Mesothelial cell of epicardium (in vitro differentiated cells): ENCODE results near the gene DNMT3B. TPM values are rescaled to one million over a fixed set of nuclear protein-coding genes. Genes with fewer than 3 reads are reported as not detected.

Experiments
- DNase-seq, 2 experiments: peaks; one replicate each; pipeline ENCODE4 v3.0.0; 2021; ENCODE audit warnings: low spot score in 2 of 2; ENCODE audit not compliant: unreplicated experiment in 2 of 2
- H3K27ac Mint-ChIP-seq: 2 replicates; pipeline ENCODE4 v1.8.0; 2021; ENCODE audit warnings: mixed read lengths
- H3K27me3 Mint-ChIP-seq: 2 replicates; pipeline ENCODE4 v1.8.0; 2021; ENCODE audit warnings: low read depth, mixed read lengths
- H3K36me3 Mint-ChIP-seq: 2 replicates; pipeline ENCODE4 v1.8.0; 2021; ENCODE audit warnings: mixed read lengths
- H3K4me1 Mint-ChIP-seq: 2 replicates; pipeline ENCODE4 v1.8.0; 2021; ENCODE audit warnings: mixed read lengths
- H3K4me3 Mint-ChIP-seq: 2 replicates; pipeline ENCODE4 v1.8.0; 2021; ENCODE audit warnings: mild to moderate bottlenecking, moderate library complexity, mixed read lengths
- H3K9me3 Mint-ChIP-seq: 2 replicates; pipeline ENCODE4 v1.8.0; 2021; ENCODE audit warnings: mixed read lengths
- total RNA-seq: library from RNA; stranded (reverse); gene quantifications from 3 replicates; pipeline ENCODE4 v1.2.1, GENCODE V29; 2021
- TF ChIP-seq, protein P1 (sequence below): fragments of 200-600 bp; sonication (generic); IDR thresholded peaks from one replicate; pipeline ENCODE4 v1.5.0; 2021; ENCODE audit warnings: antibody characterized with exemption; ENCODE audit not compliant: unreplicated experiment

Gene DNMT3B
- total RNA-seq, 1 donor from 2014 or later: 8.5 TPM

DNA sequence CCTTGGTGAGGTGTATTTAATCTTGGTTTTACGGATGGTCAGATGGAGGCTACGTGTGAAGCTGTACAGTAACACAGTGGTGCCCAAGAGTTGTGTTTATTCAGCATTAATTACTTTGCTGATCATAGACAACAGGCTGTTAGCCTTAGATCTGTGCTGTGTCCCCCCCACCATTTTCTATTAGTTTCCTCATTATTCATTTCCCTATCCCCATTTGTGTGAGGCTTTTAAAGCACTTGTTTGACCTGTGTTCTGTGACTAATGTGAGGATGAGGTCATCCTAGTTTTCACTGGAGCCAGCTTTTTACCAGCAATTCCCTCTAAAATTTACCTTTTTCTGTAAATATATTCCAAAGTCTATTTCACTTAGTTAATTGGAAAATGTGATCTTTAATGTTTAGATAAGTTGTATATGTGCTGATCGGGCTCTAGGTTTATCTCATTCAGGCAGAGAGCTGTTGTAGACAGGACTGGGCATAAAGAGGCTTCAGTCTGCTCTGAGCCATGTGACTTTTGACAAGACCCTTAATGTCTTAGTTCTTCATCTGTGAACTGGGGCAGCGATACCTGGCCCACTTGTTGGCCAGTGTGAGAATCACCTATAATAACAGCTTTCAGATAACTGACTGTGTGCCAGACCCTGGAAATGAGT is 66.0 kb downstream of the DNMT3B start:
- no peak for DNase-seq
- Mint-ChIP-seq H3K9me3 (no peaks in the 10 kb centered on the region), H3K4me3 (no peak overlapping the region), H3K4me1 (peaks cover 20% of the 10 kb centered on the region), H3K27me3 (no peaks in the 10 kb centered on the region), H3K36me3 (peaks cover 34% of the 10 kb centered on the region), H3K27ac (no peak overlapping the region)
- TF ChIP-seq, protein P1, sequence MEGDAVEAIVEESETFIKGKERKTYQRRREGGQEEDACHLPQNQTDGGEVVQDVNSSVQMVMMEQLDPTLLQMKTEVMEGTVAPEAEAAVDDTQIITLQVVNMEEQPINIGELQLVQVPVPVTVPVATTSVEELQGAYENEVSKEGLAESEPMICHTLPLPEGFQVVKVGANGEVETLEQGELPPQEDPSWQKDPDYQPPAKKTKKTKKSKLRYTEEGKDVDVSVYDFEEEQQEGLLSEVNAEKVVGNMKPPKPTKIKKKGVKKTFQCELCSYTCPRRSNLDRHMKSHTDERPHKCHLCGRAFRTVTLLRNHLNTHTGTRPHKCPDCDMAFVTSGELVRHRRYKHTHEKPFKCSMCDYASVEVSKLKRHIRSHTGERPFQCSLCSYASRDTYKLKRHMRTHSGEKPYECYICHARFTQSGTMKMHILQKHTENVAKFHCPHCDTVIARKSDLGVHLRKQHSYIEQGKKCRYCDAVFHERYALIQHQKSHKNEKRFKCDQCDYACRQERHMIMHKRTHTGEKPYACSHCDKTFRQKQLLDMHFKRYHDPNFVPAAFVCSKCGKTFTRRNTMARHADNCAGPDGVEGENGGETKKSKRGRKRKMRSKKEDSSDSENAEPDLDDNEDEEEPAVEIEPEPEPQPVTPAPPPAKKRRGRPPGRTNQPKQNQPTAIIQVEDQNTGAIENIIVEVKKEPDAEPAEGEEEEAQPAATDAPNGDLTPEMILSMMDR: no peak

- TF ChIP-seq, protein P1: no peak
- Mint-ChIP-seq H3K27ac (peak overlapping the region; percentile 83), H3K27me3 (no peaks in the 10 kb centered on the region), H3K36me3 (peaks cover 34% of the 10 kb centered on the region), H3K9me3 (no peaks in the 10 kb centered on the region), H3K4me3 (no peak overlapping the region), H3K4me1 (peaks cover 11% of the 10 kb centered on the region)
- no peak for DNase-seq
Measured at GRCh38 chr20:32829311-32830005, 67.3 kb downstream of the DNMT3B start.

DNA sequence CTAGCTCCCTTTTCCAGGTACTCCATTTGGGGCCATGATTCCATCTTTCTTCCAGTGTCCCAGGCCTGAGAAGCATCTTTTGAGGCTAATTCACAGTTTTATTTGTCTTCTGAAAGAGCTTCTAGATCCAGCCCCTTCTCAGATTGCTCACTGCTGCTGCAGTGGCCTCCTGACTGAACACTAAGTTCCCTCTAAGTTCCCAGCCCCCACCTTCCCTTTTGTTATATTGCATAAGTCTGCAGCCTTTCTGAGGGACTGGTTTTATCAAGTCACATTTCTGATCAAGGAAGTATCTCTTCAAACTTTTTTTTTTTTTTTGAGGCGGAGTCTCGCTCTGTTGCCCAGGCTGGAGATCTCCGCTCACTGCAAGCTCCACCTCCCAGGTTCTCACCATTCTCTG is 68.3 kb downstream of the DNMT3B start:
- TF ChIP-seq, protein P1: no peak
- Mint-ChIP-seq H3K27ac (no peak overlapping the region), H3K9me3 (no peaks in the 10 kb centered on the region), H3K27me3 (no peaks in the 10 kb centered on the region), H3K4me3 (no peak overlapping the region), H3K36me3 (peaks cover 37% of the 10 kb centered on the region), H3K4me1 (peaks cover 11% of the 10 kb centered on the region)
- DNase-seq: no peak

DNA sequence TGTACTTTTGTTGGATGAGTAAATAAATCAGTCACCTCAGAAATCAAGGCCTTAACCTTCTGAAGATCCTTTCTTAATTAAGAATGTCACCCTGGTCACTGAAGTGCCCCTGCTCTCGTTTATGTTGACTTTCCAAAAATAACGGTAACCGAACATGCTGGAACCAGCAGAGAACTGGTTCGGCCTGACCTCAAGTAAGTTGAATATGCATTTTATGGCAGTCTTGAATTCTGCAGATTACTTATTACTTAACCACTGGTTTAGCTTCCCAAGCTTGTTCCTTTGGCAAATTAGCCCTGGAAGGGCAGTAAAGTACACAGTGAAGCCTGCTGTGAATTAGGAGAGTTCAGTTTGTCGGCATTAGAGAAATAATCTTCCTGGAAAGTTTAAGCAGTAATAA is 69.8 kb downstream of the DNMT3B start:
- H3K4me3 Mint-ChIP-seq: no peak overlapping the region
- TF ChIP-seq, protein P1: no peak
- H3K36me3 Mint-ChIP-seq: peaks cover 42% of the 10 kb centered on the region
- DNase-seq: no peak
- H3K4me1 Mint-ChIP-seq: peaks cover 11% of the 10 kb centered on the region
- no peaks in the 10 kb centered on the region for H3K27me3 Mint-ChIP-seq
- no peaks in the 10 kb centered on the region for H3K9me3 Mint-ChIP-seq
- peak overlapping the region; percentile 2 for H3K27ac Mint-ChIP-seq

GRCh38 chr20:32832664-32833063 is 70.5 kb downstream of the DNMT3B start:
- DNase-seq: no peak
- Mint-ChIP-seq H3K4me3 (no peak overlapping the region), H3K9me3 (no peaks in the 10 kb centered on the region), H3K4me1 (peaks cover 11% of the 10 kb centered on the region), H3K27me3 (no peaks in the 10 kb centered on the region), H3K27ac (peak overlapping the region; percentile 25), H3K36me3 (peaks cover 45% of the 10 kb centered on the region)
- TF ChIP-seq, protein P1: no peak
